GM21717 (cell line): ENCODE results near the gene VIM.

Source experiments
- ATAC-seq: cut with Tn5 transposase; IDR thresholded peaks from one replicate; pipeline ENCODE4 v1.9.1; 2021; ENCODE audit warnings: mild to moderate bottlenecking, moderate library complexity; ENCODE audit not compliant: unreplicated experiment

The VIM gene

GRCh38 chr10:17228091-17229015, at the start of gene VIM:
VIM (plus strand) TSS chr10:17228241; CDS start chr10:17229423, 1,182 bp downstream.
- peak; percentile 29 for ATAC-seq

- ATAC-seq = no peak
These were observed 49.0 kb upstream of the VIM start for GRCh38 chr10:17179002-17179401.

GRCh38 chr10:17181110-17181509, 46.9 kb upstream of the VIM start:
- ATAC-seq = no peak

GRCh38 chr10:17181751-17182150, 46.3 kb upstream of the VIM start:
- no peak for ATAC-seq

- no peak for ATAC-seq
These were observed 44.9 kb upstream of the VIM start for GRCh38 chr10:17183110-17183509.

GRCh38 chr10:17185873-17186272, 42.2 kb upstream of the VIM start:
- no peak for ATAC-seq

- ATAC-seq = no peak
These were observed 39.3 kb upstream of the VIM start for GRCh38 chr10:17188644-17189172.

GRCh38 chr10:17190602-17191001, 37.4 kb upstream of the VIM start:
- no peak for ATAC-seq

- no peak for ATAC-seq
These were observed 33.0 kb upstream of the VIM start for GRCh38 chr10:17195083-17195482.

- ATAC-seq = no peak
These were observed 32.0 kb upstream of the VIM start for GRCh38 chr10:17196045-17196444.

GRCh38 chr10:17196573-17196972, 31.5 kb upstream of the VIM start:
- ATAC-seq = no peak

- no peak for ATAC-seq
These were observed 28.7 kb upstream of the VIM start for GRCh38 chr10:17199351-17199804.

GRCh38 chr10:17200001-17200911, 27.8 kb upstream of the VIM start:
- no peak for ATAC-seq

- ATAC-seq = peak; percentile 96
These were observed 26.9 kb upstream of the VIM start, which contains the start of gene TRDMT1 for GRCh38 chr10:17200912-17201793. TRDMT1 (minus strand) TSS chr10:17201672; CDS start chr10:17201634, 38 bp downstream.

- no peak for ATAC-seq
These were observed 26.3 kb upstream of the VIM start for GRCh38 chr10:17201794-17202116.

- ATAC-seq = no peak
These were observed 25.5 kb upstream of the VIM start for GRCh38 chr10:17202506-17202905.

- no peak for ATAC-seq
These were observed 25.0 kb upstream of the VIM start for GRCh38 chr10:17202999-17203398.

- ATAC-seq = no peak
These were observed 24.6 kb upstream of the VIM start for GRCh38 chr10:17203416-17203815.

- peak; percentile 52 for ATAC-seq
These were observed 21.8 kb upstream of the VIM start for GRCh38 chr10:17206210-17206709.

GRCh38 chr10:17208476-17208875, 19.6 kb upstream of the VIM start:
- no peak for ATAC-seq
